Adipose tissue (tissue), 3 donors: ENCODE data around the gene CITED2. TPM values are rescaled to one million over a fixed set of nuclear protein-coding genes. Genes with fewer than 3 reads are reported as not detected.

ENCODE experiments used
- polyA plus RNA-seq, 3 donors: library from polyadenylated mRNA; stranded (reverse); fragments of 200-250 nt; gene quantifications; one replicate each; pipeline ENCODE4 v1.2.3, GENCODE V29; 2013
- donor health status: healthy with polysubstance abuse.
- donor health status: Bipolar disorder and iron deficiency.
- donor health status: healthy.

Gene CITED2
- polyA plus RNA-seq, 3 donors = 42.2 to 116 (median 46.7) TPM

Other genes starting within 250 kb of the CITED2 start
- 10 to 100 TPM in 2 of 3 donors, 1 to 10 TPM in 1; 3.9 to 23.4 (median 11.6) TPM for gene HECA, start 239.6 kb downstream of the CITED2 start, polyA plus RNA-seq
- gene TXLNB, start 82.7 kb downstream of the CITED2 start, polyA plus RNA-seq = under 1 TPM; 0.08 to 0.67 (median 0.12) TPM